HG02943 (cell line): ENCODE results near the gene RFWD3.

Source experiments
- ATAC-seq: cut with Tn5 transposase; IDR thresholded peaks from one replicate; pipeline ENCODE4 v1.9.1; 2021; ENCODE audit warnings: mild to moderate bottlenecking, low read depth, moderate library complexity; ENCODE audit not compliant: unreplicated experiment

The RFWD3 gene

GRCh38 chr16:74625500-74626350 lies 41.0 kb downstream of the RFWD3 start:
- no peak for ATAC-seq

- no peak for ATAC-seq
Measured at GRCh38 chr16:74623839-74624235, 42.8 kb downstream of the RFWD3 start.

GRCh38 chr16:74623214-74623838 lies 43.4 kb downstream of the RFWD3 start:
- no peak for ATAC-seq

GRCh38 chr16:74622005-74622404 lies 44.7 kb downstream of the RFWD3 start:
- ATAC-seq, result no peak

GRCh38 chr16:74617206-74617788 lies 49.4 kb downstream of the RFWD3 start:
- no peak for ATAC-seq

- no peak for ATAC-seq
Measured at GRCh38 chr16:74611721-74612120, 55.0 kb downstream of the RFWD3 start.

- ATAC-seq, result no peak
Measured at GRCh38 chr16:74608944-74609343, 57.7 kb downstream of the RFWD3 start.

- no peak for ATAC-seq
Measured at GRCh38 chr16:74608381-74608780, 58.3 kb downstream of the RFWD3 start.

- ATAC-seq, result no peak
Measured at GRCh38 chr16:74607962-74608356, 58.7 kb downstream of the RFWD3 start.

- peak; percentile 31 for ATAC-seq
Measured at GRCh38 chr16:74607310-74607961, 59.2 kb downstream of the RFWD3 start.

GRCh38 chr16:74606521-74607309 lies 60.0 kb downstream of the RFWD3 start, which contains the start of gene GLG1:
GLG1 (minus strand) TSS chr16:74607114; CDS start chr16:74607094, 20 bp downstream.
- ATAC-seq, result peak; percentile 94

GRCh38 chr16:74605746-74606520 lies 60.7 kb downstream of the RFWD3 start:
- no peak for ATAC-seq

GRCh38 chr16:74605332-74605731 lies 61.3 kb downstream of the RFWD3 start:
- ATAC-seq, result no peak

- ATAC-seq, result no peak
Measured at GRCh38 chr16:74603848-74604247, 62.8 kb downstream of the RFWD3 start.

GRCh38 chr16:74601126-74601871 lies 65.4 kb downstream of the RFWD3 start:
- peak; percentile 56 for ATAC-seq

- no peak for ATAC-seq
Measured at GRCh38 chr16:74596586-74596985, 70.1 kb downstream of the RFWD3 start.

- ATAC-seq, result no peak
Measured at GRCh38 chr16:74592847-74593246, 73.8 kb downstream of the RFWD3 start.

- ATAC-seq, result no peak
Measured at GRCh38 chr16:74591876-74592650, 74.6 kb downstream of the RFWD3 start.
